Measurements from ENCODE around the gene BABAM2. TPM values are rescaled to one million over a fixed set of nuclear protein-coding genes. Genes with fewer than 3 reads are reported as not detected.

BABAM2 gene
- total RNA-seq, 1 experiment from 2014 or later: 46.1 TPM

- no TSS peak for BruUV-seq (replicated peaks)
- H3K36me3 ChIP-seq (ENCODE audit: low read depth): no peaks in the 10 kb centered on the region
- H3K9me2 ChIP-seq (ENCODE audit: insufficient read depth): no peaks in the 10 kb centered on the region
- ChIA-PET CTCF (interaction anchor here (0.7 kb wide), 1 partner anchor 43 kb away, joined by 4 read pairs; no protein-coding TSS in a partner anchor), POLR2A (ENCODE audit: unreplicated experiment) (no interaction called here)
- no peak overlapping the region for H3K4me3 ChIP-seq
- DNase-seq: no peak
- H4K20me1 ChIP-seq (ENCODE audit: insufficient read depth): no peaks in the 10 kb centered on the region
- no peaks in the 10 kb centered on the region for H3K27me3 ChIP-seq (ENCODE audit: insufficient read depth, low read depth)
- no peak overlapping the region for H2AFZ ChIP-seq
- peak overlapping the region; percentile 24; the same call in 1 of the 2 replicates for H3K27ac ChIP-seq
- peaks cover 21% of the 10 kb centered on the region for H3F3A ChIP-seq (ENCODE audit: insufficient read depth, low read depth)
- H3K9me3 ChIP-seq (ENCODE audit: insufficient read depth, low read depth): no peaks in the 10 kb centered on the region
- H3K4me1 ChIP-seq (replicated peaks; ENCODE audit: insufficient read depth): peaks cover 33% of the 10 kb centered on the region
- intact Hi-C loops (cut with micrococcal nuclease; ENCODE audit: unreplicated experiment): no loop called here
- TF ChIP-seq EZH2 (IDR thresholded peaks at IDR 0.05; ENCODE audit: low read depth): no peak
- TF ChIP-seq CTCF (conservative IDR thresholded peaks at IDR 0.05): no peak
- H3K79me2 ChIP-seq (ENCODE audit: low read depth): no peaks in the 10 kb centered on the region
- peak overlapping the region; percentile 36 for H3K4me2 ChIP-seq
Measured at GRCh38 chr2:28338046-28338817, 447.7 kb downstream of the BABAM2 start.

DNA sequence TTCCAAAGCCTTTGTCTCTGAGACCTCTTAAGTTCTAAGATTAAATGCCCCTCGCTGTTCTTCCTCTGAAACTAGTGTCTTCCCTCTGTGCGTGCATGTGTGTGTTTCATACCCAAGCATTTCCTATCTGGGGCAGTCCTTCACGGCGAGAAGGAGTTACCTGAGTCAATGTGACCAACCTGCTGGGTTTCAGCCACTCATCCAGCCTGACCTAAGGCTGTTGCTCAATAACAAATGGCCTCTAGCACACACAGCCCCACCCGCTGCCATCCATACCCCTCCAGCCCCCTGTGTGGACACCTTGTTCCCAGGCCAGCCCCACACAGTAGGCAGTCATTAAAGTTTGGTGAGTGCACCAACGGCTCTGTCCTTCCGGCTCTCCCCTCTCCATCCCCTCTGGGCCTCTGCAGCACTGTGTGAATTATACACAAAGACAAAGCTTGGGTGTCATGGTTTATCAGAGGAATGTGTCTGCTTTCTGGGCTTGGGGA lies 448.3 kb downstream of the BABAM2 start:
- H3K9me3 ChIP-seq (ENCODE audit: insufficient read depth, low read depth): no peaks in the 10 kb centered on the region

More for the DNA sequence above, 448.3 kb downstream of the BABAM2 start:
- peak; percentile 14 to 58 for DNase-seq
- Histone ChIP-seq H3K4me3 (no peak overlapping the region), H3F3A (ENCODE audit: insufficient read depth, low read depth) (peaks cover 23% of the 10 kb centered on the region), H3K36me3 (ENCODE audit: low read depth) (no peaks in the 10 kb centered on the region), H3K27me3 (ENCODE audit: insufficient read depth, low read depth) (no peaks in the 10 kb centered on the region), H3K27ac (peak overlapping the region; percentile 24; the same call in 1 of the 2 replicates), H2AFZ (no peak overlapping the region), H3K9me2 (ENCODE audit: insufficient read depth) (no peaks in the 10 kb centered on the region), H3K79me2 (ENCODE audit: low read depth) (no peaks in the 10 kb centered on the region), H3K4me1 (replicated peaks; ENCODE audit: insufficient read depth) (peaks cover 28% of the 10 kb centered on the region), H3K4me2 (peak overlapping the region; percentile 36), H4K20me1 (ENCODE audit: insufficient read depth) (no peaks in the 10 kb centered on the region)
- POLR2A ChIA-PET (ENCODE audit: unreplicated experiment): interaction anchor here (0.6 kb wide), 1 partner anchor 448 kb away, joined by 4 read pairs; the partner anchor contains the start of gene BABAM2
- TF ChIP-seq CTCF (conservative IDR thresholded peaks at IDR 0.05): no peak
- TF ChIP-seq EZH2 (IDR thresholded peaks at IDR 0.05; ENCODE audit: low read depth): no peak
- CTCF ChIA-PET: no interaction called here
- BruUV-seq (replicated peaks): no TSS peak
- intact Hi-C loops (cut with micrococcal nuclease; ENCODE audit: unreplicated experiment): no loop called here
